ENCODE data around the gene NFASC.

Gene NFASC

DNA sequence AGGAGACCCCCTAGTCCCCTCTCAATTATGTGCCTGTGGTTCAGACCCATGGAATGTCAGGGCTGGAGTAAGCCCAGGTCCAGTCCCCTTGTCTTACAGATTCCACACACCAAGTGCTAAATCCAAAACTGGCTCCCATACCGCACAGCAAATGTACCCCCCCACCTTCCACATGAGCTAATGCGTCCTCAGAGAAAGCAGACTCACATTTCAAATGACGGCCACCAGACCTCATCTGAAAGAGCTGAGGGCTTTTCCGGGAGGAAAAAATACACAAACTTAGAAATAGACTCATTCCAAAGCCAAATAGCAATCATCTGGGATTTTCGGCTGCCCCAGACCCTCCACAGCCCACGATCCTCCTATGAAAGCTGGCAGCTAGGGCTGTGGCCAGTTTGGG lies 159.6 kb downstream of the NFASC start:
- H3K4me2 ChIP-seq (ENCODE audit: low read length), result no peak overlapping the region
- H3K79me2 ChIP-seq (ENCODE audit: control insufficient read depth, low read length), result no peaks in the 10 kb centered on the region
- no peaks in the 10 kb centered on the region for H4K20me1 ChIP-seq (ENCODE audit: control insufficient read depth, insufficient read depth, low read depth, low read length)
- no peaks in the 10 kb centered on the region for H3K27me3 ChIP-seq (ENCODE audit: control insufficient read depth, low read length)
- no peaks in the 10 kb centered on the region for H3K36me3 ChIP-seq (ENCODE audit: control insufficient read depth, low read length)
- H3K4me1 ChIP-seq (ENCODE audit: control insufficient read depth, low read length), result no peaks in the 10 kb centered on the region; the same call in 1 of the 2 replicates
- TF ChIP-seq, protein P1, sequence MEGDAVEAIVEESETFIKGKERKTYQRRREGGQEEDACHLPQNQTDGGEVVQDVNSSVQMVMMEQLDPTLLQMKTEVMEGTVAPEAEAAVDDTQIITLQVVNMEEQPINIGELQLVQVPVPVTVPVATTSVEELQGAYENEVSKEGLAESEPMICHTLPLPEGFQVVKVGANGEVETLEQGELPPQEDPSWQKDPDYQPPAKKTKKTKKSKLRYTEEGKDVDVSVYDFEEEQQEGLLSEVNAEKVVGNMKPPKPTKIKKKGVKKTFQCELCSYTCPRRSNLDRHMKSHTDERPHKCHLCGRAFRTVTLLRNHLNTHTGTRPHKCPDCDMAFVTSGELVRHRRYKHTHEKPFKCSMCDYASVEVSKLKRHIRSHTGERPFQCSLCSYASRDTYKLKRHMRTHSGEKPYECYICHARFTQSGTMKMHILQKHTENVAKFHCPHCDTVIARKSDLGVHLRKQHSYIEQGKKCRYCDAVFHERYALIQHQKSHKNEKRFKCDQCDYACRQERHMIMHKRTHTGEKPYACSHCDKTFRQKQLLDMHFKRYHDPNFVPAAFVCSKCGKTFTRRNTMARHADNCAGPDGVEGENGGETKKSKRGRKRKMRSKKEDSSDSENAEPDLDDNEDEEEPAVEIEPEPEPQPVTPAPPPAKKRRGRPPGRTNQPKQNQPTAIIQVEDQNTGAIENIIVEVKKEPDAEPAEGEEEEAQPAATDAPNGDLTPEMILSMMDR (IDR thresholded peaks at IDR 0.05; ENCODE audit: low read depth, low read length, poor library complexity, severe bottlenecking), result no peak
- TF ChIP-seq EZH2phosphoT487 (IDR thresholded peaks at IDR 0.05; ENCODE audit: borderline replicate concordance, low read length), result no peak
- no peaks in the 10 kb centered on the region for H3K9me2 ChIP-seq (replicated peaks; ENCODE audit: control insufficient read depth, low read length)
- no peaks in the 10 kb centered on the region for H3F3A ChIP-seq (ENCODE audit: control insufficient read depth, insufficient read depth)
- H3K27ac ChIP-seq (ENCODE audit: low read depth, low read length), result no peak overlapping the region
- no peaks in the 10 kb centered on the region for H3K9me3 ChIP-seq (ENCODE audit: control insufficient read depth, insufficient read depth, low read length)
- no peak overlapping the region for H3K4me3 ChIP-seq (ENCODE audit: low read length)

DNA sequence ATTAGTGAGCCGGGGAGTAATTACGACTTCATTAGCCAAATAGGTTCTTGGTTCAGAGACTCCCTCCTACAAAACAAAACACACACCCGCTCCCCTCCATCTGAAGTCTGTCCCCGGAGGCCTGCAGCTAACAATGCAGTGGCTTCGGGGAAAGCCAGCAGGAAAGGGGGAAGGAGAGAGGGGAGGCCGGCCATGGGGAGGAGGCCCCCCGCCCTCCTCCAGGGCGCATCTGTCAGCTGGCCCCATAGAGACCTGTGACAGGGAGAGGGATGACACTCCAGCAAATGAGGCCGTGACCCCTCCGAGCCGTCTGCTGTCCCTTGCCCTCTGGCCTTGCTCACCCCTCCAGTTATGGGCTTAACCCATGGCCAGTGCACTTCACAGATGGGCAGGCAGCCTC lies 160.2 kb downstream of the NFASC start:
- TF ChIP-seq, protein P1 (IDR thresholded peaks at IDR 0.05; ENCODE audit: low read depth, low read length, poor library complexity, severe bottlenecking), result no peak
- TF ChIP-seq EZH2phosphoT487 (IDR thresholded peaks at IDR 0.05; ENCODE audit: borderline replicate concordance, low read length), result no peak
- Histone ChIP-seq H3K36me3 (ENCODE audit: control insufficient read depth, low read length) (no peaks in the 10 kb centered on the region), H3K27me3 (ENCODE audit: control insufficient read depth, low read length) (no peaks in the 10 kb centered on the region), H3K27ac (ENCODE audit: low read depth, low read length) (no peak overlapping the region), H3F3A (ENCODE audit: control insufficient read depth, insufficient read depth) (no peaks in the 10 kb centered on the region), H3K79me2 (ENCODE audit: control insufficient read depth, low read length) (no peaks in the 10 kb centered on the region), H4K20me1 (ENCODE audit: control insufficient read depth, insufficient read depth, low read depth, low read length) (no peaks in the 10 kb centered on the region), H3K4me2 (ENCODE audit: low read length) (no peak overlapping the region), H3K9me2 (replicated peaks; ENCODE audit: control insufficient read depth, low read length) (no peaks in the 10 kb centered on the region), H3K4me3 (ENCODE audit: low read length) (no peak overlapping the region), H3K9me3 (ENCODE audit: control insufficient read depth, insufficient read depth, low read length) (no peaks in the 10 kb centered on the region), H3K4me1 (ENCODE audit: control insufficient read depth, low read length) (no peaks in the 10 kb centered on the region; the same call in 1 of the 2 replicates)

DNA sequence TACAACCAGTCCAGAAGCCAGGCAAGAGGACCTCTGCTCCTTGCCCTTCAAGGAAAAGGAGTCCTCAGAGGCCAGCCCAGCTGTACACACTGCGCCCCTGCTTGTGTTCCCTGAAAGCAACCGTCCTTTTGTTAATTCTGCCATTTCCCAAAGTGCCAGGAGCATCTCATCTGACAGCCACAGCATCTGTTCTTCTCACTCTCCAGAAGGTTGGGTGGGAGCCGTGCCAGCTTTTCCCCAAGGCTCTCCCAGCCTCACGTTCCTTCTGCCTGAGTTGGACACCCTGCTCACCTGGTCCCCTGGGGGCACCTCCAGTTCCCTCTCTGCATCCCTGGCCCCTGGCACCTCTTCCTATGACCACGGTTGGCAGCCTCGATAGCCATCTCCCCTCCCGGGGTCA lies 161.8 kb downstream of the NFASC start:
- H3K27me3 ChIP-seq (ENCODE audit: control insufficient read depth, low read length), result no peaks in the 10 kb centered on the region; the same call in 1 of the 2 replicates
- no peaks in the 10 kb centered on the region for H3K79me2 ChIP-seq (ENCODE audit: control insufficient read depth, low read length)
- no peaks in the 10 kb centered on the region for H3K9me3 ChIP-seq (ENCODE audit: control insufficient read depth, insufficient read depth, low read length)
- TF ChIP-seq EZH2phosphoT487 (IDR thresholded peaks at IDR 0.05; ENCODE audit: borderline replicate concordance, low read length), result no peak
- TF ChIP-seq, protein P1 (IDR thresholded peaks at IDR 0.05; ENCODE audit: low read depth, low read length, poor library complexity, severe bottlenecking), result no peak
- no peaks in the 10 kb centered on the region for H3K36me3 ChIP-seq (ENCODE audit: control insufficient read depth, low read length)
- no peaks in the 10 kb centered on the region for H3F3A ChIP-seq (ENCODE audit: control insufficient read depth, insufficient read depth)
- no peaks in the 10 kb centered on the region for H3K9me2 ChIP-seq (replicated peaks; ENCODE audit: control insufficient read depth, low read length)
- no peak overlapping the region for H3K27ac ChIP-seq (ENCODE audit: low read depth, low read length)
- H3K4me3 ChIP-seq (ENCODE audit: low read length), result no peak overlapping the region
- H4K20me1 ChIP-seq (ENCODE audit: control insufficient read depth, insufficient read depth, low read depth, low read length), result no peaks in the 10 kb centered on the region
- no peak overlapping the region for H3K4me2 ChIP-seq (ENCODE audit: low read length)
- H3K4me1 ChIP-seq (ENCODE audit: control insufficient read depth, low read length), result no peaks in the 10 kb centered on the region; the same call in 1 of the 2 replicates
